GM23248 (cell line): Measurements from ENCODE around the gene GNAQ. TPM values are rescaled to one million over a fixed set of nuclear protein-coding genes. Genes with fewer than 3 reads are reported as not detected.
A peak's percentile ranks its signal among the peaks of the same experiment; 100 is the strongest.

Experiments
- DNase-seq: peaks from one replicate; pipeline ENCODE4 v3.0.0-alpha.2; 2015
- H2AFZ ChIP-seq: fragments of 200-600 bp; sonication (generic); 2 replicates; pipeline ENCODE4 v1.6.1; 2016; ENCODE audit warnings: antibody characterized with exemption
- H3F3A ChIP-seq: fragments of 200-600 bp; sonication (generic); 2 replicates; pipeline ENCODE4 v1.6.1; 2016; ENCODE audit warnings: mild to moderate bottlenecking, antibody characterized with exemption, mixed run types; ENCODE audit not compliant: insufficient read depth
- H3K27ac ChIP-seq: fragments of 200-600 bp; sonication (generic); 2 replicates; pipeline ENCODE4 v1.5.1; 2016; ENCODE audit warnings: mild to moderate bottlenecking
- H3K27me3 ChIP-seq: fragments of 200-600 bp; sonication (generic); replicated peaks from 2 replicates; pipeline ENCODE4 v1.6.1; 2016; ENCODE audit warnings: mild to moderate bottlenecking; ENCODE audit not compliant: insufficient read depth
- H3K36me3 ChIP-seq: fragments of 200-600 bp; sonication (generic); 2 replicates; pipeline ENCODE4 v1.6.1; 2016; ENCODE audit warnings: low read depth, mild to moderate bottlenecking
- H3K4me1 ChIP-seq: fragments of 200-600 bp; sonication (generic); 2 replicates; pipeline ENCODE4 v1.6.1; 2016; ENCODE audit warnings: mild to moderate bottlenecking; ENCODE audit not compliant: insufficient read depth
- H3K4me2 ChIP-seq: fragments of 200-600 bp; sonication (generic); one replicate; pipeline ENCODE4 v1.6.1; 2016; ENCODE audit warnings: mild to moderate bottlenecking; ENCODE audit not compliant: unreplicated experiment
- H3K4me3 ChIP-seq: fragments of 200-600 bp; sonication (generic); 2 replicates; pipeline ENCODE4 v1.5.1; 2016; ENCODE audit warnings: mild to moderate bottlenecking
- H3K79me2 ChIP-seq: fragments of 200-600 bp; sonication (generic); 2 replicates; pipeline ENCODE4 v1.6.1; 2016; ENCODE audit warnings: mild to moderate bottlenecking; ENCODE audit not compliant: insufficient read depth
- H3K9ac ChIP-seq: fragments of 200-600 bp; sonication (generic); 2 replicates; pipeline ENCODE4 v1.6.1; 2016; ENCODE audit warnings: mild to moderate bottlenecking
- H3K9me2 ChIP-seq: fragments of 200-600 bp; sonication (generic); 2 replicates; pipeline ENCODE4 v1.6.1; 2016; ENCODE audit warnings: mixed run types, mild to moderate bottlenecking, moderate library complexity; ENCODE audit not compliant: insufficient read depth
- H3K9me3 ChIP-seq: fragments of 200-600 bp; sonication (generic); one replicate; pipeline ENCODE4 v1.6.1; 2017; ENCODE audit warnings: low read depth
- H4K20me1 ChIP-seq: fragments of 200-600 bp; sonication (generic); 2 replicates; pipeline ENCODE4 v1.6.0; 2016; ENCODE audit not compliant: insufficient read depth
- EZH2 ChIP-seq: fragments of 200-600 bp; sonication (generic); IDR thresholded peaks from 2 replicates; pipeline ENCODE4 v1.6.1; 2018; ENCODE audit warnings: antibody characterized with exemption, mild to moderate bottlenecking; ENCODE audit not compliant: insufficient read depth, poor library complexity, severe bottlenecking
- EZH2phosphoT487 ChIP-seq: fragments of 200-600 bp; sonication (generic); IDR thresholded peaks from 2 replicates; pipeline ENCODE4 v1.6.1; 2018; ENCODE audit warnings: antibody characterized with exemption, moderate library complexity, mild to moderate bottlenecking, low read depth; ENCODE audit not compliant: insufficient read depth
- WGBS, 2 experiments: methylation state at CpG; one replicate each; pipeline ENCODE4 v1.1.6; 2015 to 2017; ENCODE audit warnings: low lambda C conversion rate in 2 of 2, low coverage in 1 of 2; ENCODE audit errors: missing lambda C conversion rate in 2 of 2; 5-methylcytosine and 5-hydroxymethylcytosine counted together
- in situ Hi-C: fragments of 300-500 bp; cut with MboI; formaldehyde crosslinking; loops from 2 replicates; pipeline ENCODE4 v1.15.0; 2020
- polyA plus RNA-seq: library from polyadenylated mRNA; unstranded; fragments of >200 nt; fragmentation: Nextera tagmentation; extraction: Ambion mirVana; gene quantifications from 2 replicates; pipeline ENCODE4 v1.2.1, GENCODE V29; 2016
- total RNA-seq: library from RNA; depleted of rRNA; stranded (reverse); fragments of >200 nt; shearing (Covaris generic); gene quantifications from 2 replicates; pipeline ENCODE4 v1.2.3, GENCODE V29; 2014

The GNAQ gene
- total and polyA plus RNA-seq, 2 experiments from 2014 or later: 11.5 to 32.7 TPM

DNA sequence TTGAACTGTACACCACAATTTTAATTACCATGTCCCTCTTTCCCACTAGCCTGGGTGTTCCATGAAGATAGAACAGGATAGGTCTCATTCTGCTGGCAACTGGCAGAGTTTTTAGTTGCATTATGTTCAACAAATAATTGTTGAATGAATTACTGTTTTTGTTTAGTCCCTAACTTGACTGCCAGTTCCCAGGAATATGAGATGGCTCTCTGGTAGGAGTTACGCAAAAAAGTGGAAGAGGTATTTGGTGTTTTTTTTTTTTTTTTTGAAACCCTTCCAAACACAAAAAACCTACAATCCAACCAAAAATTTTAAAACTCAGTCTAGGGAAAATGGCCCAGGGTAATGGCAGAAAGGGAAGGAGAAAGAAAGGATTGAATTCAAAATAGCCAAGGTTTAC lies 153.6 kb downstream of the GNAQ start:
- DNase-seq: no peak
- Histone ChIP-seq H3K36me3 (no peaks in the 10 kb centered on the region), H3K4me2 (no peak overlapping the region), H3F3A (peaks cover 5% of the 10 kb centered on the region; the same call in 1 of the 2 replicates), H3K79me2 (peaks cover 71% of the 10 kb centered on the region), H2AFZ (no peak overlapping the region), H3K9ac (no peak overlapping the region), H4K20me1 (peaks cover 7% of the 10 kb centered on the region; the same call in 1 of the 2 replicates), H3K9me2 (no peaks in the 10 kb centered on the region), H3K27ac (no peak overlapping the region), H3K9me3 (no peaks in the 10 kb centered on the region), H3K4me3 (no peak overlapping the region), H3K4me1 (peaks cover 14% of the 10 kb centered on the region; the same call in 1 of the 2 replicates), H3K27me3 (no peaks in the 10 kb centered on the region)
- in situ Hi-C loops: no loop called here
- TF ChIP-seq EZH2: no peak
- no peak for TF ChIP-seq EZH2phosphoT487
- 100% methylated on average over 1 of the region's 1 CpG for WGBS, 2 experiments

DNA sequence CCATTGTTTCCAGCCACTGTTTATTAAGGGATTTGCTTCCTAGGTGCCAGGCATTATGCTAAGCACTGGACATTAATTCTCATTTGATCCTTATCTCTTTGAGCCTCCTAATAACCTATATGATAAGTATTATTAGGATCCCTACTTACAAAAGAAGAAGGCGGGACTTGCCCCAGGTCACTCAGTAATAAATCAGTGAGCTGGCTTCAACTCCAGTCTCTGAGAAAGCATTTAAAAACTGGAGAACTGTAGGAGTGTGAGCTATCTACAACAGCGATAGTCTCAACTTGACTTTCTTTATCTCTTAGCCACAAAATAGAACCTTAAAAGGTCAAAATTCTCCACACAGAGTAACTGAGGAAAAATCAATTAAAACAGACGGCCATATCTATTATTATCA lies 155.0 kb downstream of the GNAQ start:
- TF ChIP-seq EZH2phosphoT487: no peak
- TF ChIP-seq EZH2: no peak
- Histone ChIP-seq H3K4me2 (no peak overlapping the region), H3K27me3 (no peaks in the 10 kb centered on the region), H3K9me3 (no peaks in the 10 kb centered on the region), H3K4me1 (peaks cover 18% of the 10 kb centered on the region), H3K27ac (no peak overlapping the region), H3F3A (peaks cover 5% of the 10 kb centered on the region; the same call in 1 of the 2 replicates), H3K79me2 (peaks cover 71% of the 10 kb centered on the region), H3K9me2 (no peaks in the 10 kb centered on the region), H4K20me1 (peaks cover 7% of the 10 kb centered on the region; the same call in 1 of the 2 replicates), H3K9ac (no peak overlapping the region), H2AFZ (no peak overlapping the region), H3K4me3 (no peak overlapping the region), H3K36me3 (no peaks in the 10 kb centered on the region)
- WGBS, 2 experiments: 98 to 100% methylated on average over 3 of the region's 3 CpGs
- in situ Hi-C loops: no loop called here
- no peak for DNase-seq

DNA sequence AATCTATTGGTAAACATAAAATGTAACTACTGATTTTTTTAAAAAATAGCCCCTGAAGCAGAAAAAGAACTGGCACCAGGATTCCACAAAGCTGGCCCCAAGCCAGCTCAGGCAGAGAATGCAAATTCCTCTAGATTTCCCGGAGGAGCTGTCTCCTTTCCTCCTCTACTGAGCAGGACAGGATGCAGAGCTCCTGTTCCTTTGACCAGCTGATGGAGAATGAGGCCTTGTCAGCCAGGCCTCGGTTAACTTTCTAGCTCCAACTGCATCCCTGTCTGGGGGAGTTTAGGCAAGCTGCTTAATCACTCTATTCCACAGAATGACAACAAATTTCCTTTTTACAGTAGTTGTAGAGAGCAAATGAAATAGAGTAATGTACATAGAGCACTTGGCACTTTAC lies 155.5 kb downstream of the GNAQ start:
- H3K9ac ChIP-seq: no peak overlapping the region
- H2AFZ ChIP-seq: no peak overlapping the region
- H3F3A ChIP-seq: peaks cover 5% of the 10 kb centered on the region; the same call in 1 of the 2 replicates
- peak; percentile 32 for DNase-seq
- WGBS, 2 experiments: 48 to 50% methylated on average over 2 of the region's 2 CpGs
- H3K27ac ChIP-seq: no peak overlapping the region
- peaks cover 21% of the 10 kb centered on the region for H3K4me1 ChIP-seq
- TF ChIP-seq EZH2 (no peak), EZH2phosphoT487 (no peak)
- H3K79me2 ChIP-seq: peaks cover 70% of the 10 kb centered on the region
- no peak overlapping the region for H3K4me3 ChIP-seq
- no peaks in the 10 kb centered on the region for H3K36me3 ChIP-seq
- H4K20me1 ChIP-seq: peaks cover 7% of the 10 kb centered on the region; the same call in 1 of the 2 replicates
- H3K4me2 ChIP-seq: no peak overlapping the region
- no peaks in the 10 kb centered on the region for H3K27me3 ChIP-seq
- H3K9me3 ChIP-seq: no peaks in the 10 kb centered on the region
- no peaks in the 10 kb centered on the region for H3K9me2 ChIP-seq
- in situ Hi-C loops: no loop called here

DNA sequence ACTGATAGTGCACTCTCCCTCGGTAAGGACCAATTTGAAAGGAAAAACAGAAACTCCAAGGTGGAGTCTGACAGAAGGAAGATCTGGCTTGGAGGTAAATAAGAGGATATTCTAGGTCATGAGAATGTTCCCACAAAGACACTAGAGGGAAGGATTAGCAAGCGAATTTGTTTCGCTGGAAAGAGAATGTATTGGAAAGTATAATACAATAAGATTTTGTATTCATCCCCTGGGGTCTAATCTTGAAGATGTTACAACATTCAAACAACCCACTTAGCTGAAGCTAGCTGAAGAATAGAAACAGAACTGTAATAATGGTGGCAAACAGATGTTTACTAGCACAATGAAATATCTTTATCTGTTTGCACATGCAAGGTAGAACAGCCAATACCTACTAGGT lies 158.7 kb downstream of the GNAQ start:
- WGBS, 2 experiments: 96 to 98% methylated on average over 3 of the region's 3 CpGs
- no peaks in the 10 kb centered on the region for H3K9me2 ChIP-seq
- peaks cover 69% of the 10 kb centered on the region for H3K79me2 ChIP-seq
- H3K4me2 ChIP-seq: no peak overlapping the region
- no peak overlapping the region for H3K4me3 ChIP-seq
- TF ChIP-seq EZH2 (no peak), EZH2phosphoT487 (no peak)
- H3K9me3 ChIP-seq: no peaks in the 10 kb centered on the region
- no peak overlapping the region for H3K27ac ChIP-seq
- H4K20me1 ChIP-seq: peaks cover 7% of the 10 kb centered on the region; the same call in 1 of the 2 replicates
- no peak for DNase-seq
- no peaks in the 10 kb centered on the region for H3K36me3 ChIP-seq
- H3F3A ChIP-seq: no peaks in the 10 kb centered on the region
- H3K9ac ChIP-seq: no peak overlapping the region
- H3K4me1 ChIP-seq: peaks cover 7% of the 10 kb centered on the region
- H2AFZ ChIP-seq: no peak overlapping the region
- H3K27me3 ChIP-seq: no peaks in the 10 kb centered on the region
- in situ Hi-C loops: no loop called here

DNA sequence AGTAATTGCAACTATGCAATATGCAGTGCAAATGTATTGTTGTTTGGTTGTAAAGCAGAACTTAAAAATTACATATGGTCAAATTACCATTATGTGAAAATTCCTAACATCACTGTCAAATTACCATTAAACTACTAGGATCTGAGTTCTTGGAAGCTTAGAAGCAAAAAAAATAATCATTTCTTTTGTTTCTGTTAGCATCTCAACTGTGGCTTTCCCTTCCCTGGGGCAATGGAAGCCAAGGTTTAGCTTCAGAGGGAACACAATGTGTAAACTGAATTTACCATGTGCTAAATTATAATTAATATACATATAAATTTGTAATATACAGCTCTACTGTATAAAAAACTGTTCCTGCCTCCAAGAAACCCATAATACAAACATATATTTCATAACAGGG lies 159.4 kb downstream of the GNAQ start:
- H3K36me3 ChIP-seq: no peaks in the 10 kb centered on the region
- in situ Hi-C loops: no loop called here
- no peak overlapping the region for H3K9ac ChIP-seq
- H3K9me2 ChIP-seq: no peaks in the 10 kb centered on the region
- no peaks in the 10 kb centered on the region for H3K9me3 ChIP-seq
- H3K4me1 ChIP-seq: peaks cover 7% of the 10 kb centered on the region
- peaks cover 7% of the 10 kb centered on the region; the same call in 1 of the 2 replicates for H4K20me1 ChIP-seq
- no peak overlapping the region for H3K4me2 ChIP-seq
- no peak for TF ChIP-seq EZH2
- TF ChIP-seq EZH2phosphoT487: no peak
- H3K79me2 ChIP-seq: peaks cover 69% of the 10 kb centered on the region
- H2AFZ ChIP-seq: no peak overlapping the region
- no peak overlapping the region for H3K27ac ChIP-seq
- DNase-seq: no peak
- H3K27me3 ChIP-seq: no peaks in the 10 kb centered on the region
- no peaks in the 10 kb centered on the region for H3F3A ChIP-seq
- H3K4me3 ChIP-seq: no peak overlapping the region
